ENCODE results near the gene CALU.

Gene CALU

DNA sequence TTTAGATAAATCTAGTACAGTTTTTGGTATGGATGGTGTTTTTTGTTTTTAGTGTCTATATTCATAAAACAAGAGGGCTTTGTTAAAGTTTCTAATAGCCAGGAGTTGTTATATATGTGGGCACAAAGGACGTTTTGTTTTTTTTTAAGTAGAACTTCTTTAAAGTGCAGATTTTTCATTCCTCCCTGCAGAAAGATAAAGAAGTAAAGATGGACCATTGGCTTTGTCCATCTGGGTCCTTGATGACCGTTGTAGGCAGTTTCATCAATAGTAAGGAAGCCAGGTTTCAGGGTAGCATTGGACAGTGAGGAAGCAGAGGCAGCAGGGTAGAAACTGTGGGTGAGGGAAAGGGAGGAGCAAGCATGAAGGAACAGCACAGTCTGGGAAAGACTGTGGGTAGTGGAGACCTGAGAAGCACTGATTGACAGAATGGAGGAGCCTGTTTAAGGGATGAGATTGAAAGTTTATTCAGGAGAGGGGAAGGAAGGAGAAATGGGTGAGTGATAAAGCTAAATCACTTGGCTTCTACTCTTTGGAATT, 5.3 kb downstream of the CALU start:
- H3K9ac ChIP-seq = no peak overlapping the region
- H3K4me2 ChIP-seq = no peak overlapping the region
- H3K4me1 ChIP-seq = peaks cover 25% of the 10 kb centered on the region
- no peak overlapping the region for H3K27ac ChIP-seq
- no peak overlapping the region for H3K4me3 ChIP-seq
- H3K36me3 ChIP-seq = peaks cover 48% of the 10 kb centered on the region
- H3K9me3 ChIP-seq = no peaks in the 10 kb centered on the region
- H4K20me1 ChIP-seq = peaks cover 87% of the 10 kb centered on the region
- no peak for TF ChIP-seq Cebpa-rat (IDR thresholded peaks at IDR 0.05)
- no peaks in the 10 kb centered on the region for H3K27me3 ChIP-seq

- Histone ChIP-seq H3K4me2 (no peak overlapping the region), H3K9ac (no peak overlapping the region), H3K27me3 (no peaks in the 10 kb centered on the region), H3K36me3 (peaks cover 60% of the 10 kb centered on the region), H3K9me3 (no peaks in the 10 kb centered on the region), H4K20me1 (peaks cover 75% of the 10 kb centered on the region), H3K4me1 (peaks cover 16% of the 10 kb centered on the region), H3K4me3 (no peak overlapping the region), H3K27ac (no peak overlapping the region)
- no peak for TF ChIP-seq Cebpa-rat (IDR thresholded peaks at IDR 0.05)
Measured at GRCh38 chr7:128745706-128746105, 6.5 kb downstream of the CALU start.

- no peak for TF ChIP-seq Cebpa-rat (IDR thresholded peaks at IDR 0.05)
- Histone ChIP-seq H3K27ac (no peak overlapping the region), H3K4me1 (no peaks in the 10 kb centered on the region), H4K20me1 (peaks cover 57% of the 10 kb centered on the region), H3K9ac (no peak overlapping the region), H3K27me3 (no peaks in the 10 kb centered on the region), H3K4me3 (no peak overlapping the region), H3K36me3 (peaks cover 78% of the 10 kb centered on the region), H3K9me3 (no peaks in the 10 kb centered on the region), H3K4me2 (no peak overlapping the region)
Measured at GRCh38 chr7:128747327-128748079, 8.3 kb downstream of the CALU start.

DNA sequence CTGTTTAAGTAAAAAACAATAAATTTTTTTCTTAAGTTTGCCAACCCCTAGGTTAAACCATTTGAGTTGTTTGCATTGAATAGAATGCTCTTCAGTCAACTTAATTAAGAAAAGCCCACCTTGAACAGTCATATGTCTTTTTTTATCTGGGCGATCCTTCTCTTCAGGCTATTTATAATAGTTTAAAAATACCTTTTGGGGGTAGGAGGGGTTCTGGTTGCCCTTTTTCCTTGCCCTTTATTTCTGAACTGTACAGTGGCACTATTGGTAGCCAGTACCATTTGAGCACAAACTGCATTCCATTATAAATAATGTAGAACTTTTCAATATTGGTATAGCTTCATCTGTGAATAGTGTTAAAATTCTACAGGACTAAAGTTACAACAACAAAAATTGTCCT, 13.1 kb downstream of the CALU start:
- H3K36me3 ChIP-seq = peaks cover 95% of the 10 kb centered on the region
- no peak overlapping the region for H3K9ac ChIP-seq
- no peak overlapping the region for H3K4me3 ChIP-seq
- H4K20me1 ChIP-seq = peaks cover 16% of the 10 kb centered on the region
- H3K4me2 ChIP-seq = no peak overlapping the region
- H3K27me3 ChIP-seq = no peaks in the 10 kb centered on the region
- no peak for TF ChIP-seq Cebpa-rat (IDR thresholded peaks at IDR 0.05)
- H3K27ac ChIP-seq = no peak overlapping the region
- no peaks in the 10 kb centered on the region for H3K9me3 ChIP-seq
- H3K4me1 ChIP-seq = no peaks in the 10 kb centered on the region

DNA sequence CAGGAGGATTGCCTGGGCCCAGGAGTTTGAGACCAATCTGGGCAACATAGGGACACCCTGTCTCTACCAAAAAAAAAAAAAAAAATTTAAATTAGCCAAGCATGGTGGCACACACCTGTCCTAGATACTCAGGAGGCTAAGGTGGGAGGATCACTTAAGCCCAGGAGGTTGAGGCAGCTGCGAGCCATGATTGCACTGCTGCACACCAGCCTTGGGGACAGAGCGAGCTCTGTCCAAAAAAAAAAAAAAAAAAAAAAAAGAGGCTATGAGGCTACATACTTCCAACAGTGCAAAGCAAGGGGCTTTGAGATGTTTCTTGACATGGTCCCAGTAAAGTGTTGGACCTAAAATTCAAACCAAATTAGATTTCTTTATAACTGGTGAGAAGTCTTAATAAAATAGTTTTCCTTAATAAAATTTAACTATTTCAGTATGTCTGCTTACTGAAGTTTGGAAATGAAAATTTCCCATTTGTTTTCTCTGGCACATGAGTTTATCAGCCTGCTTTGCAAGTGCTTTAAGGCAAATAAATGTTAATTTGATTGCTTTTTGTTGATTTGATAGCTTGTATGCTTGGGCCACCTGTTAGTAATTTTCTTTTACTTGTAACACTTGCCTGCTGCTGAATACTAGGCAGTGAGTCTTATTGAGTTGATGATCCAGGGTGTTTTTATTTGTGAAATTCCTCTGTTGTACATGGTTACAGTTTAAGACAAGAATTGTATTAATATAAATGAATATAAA, 16.1 kb downstream of the CALU start:
- Histone ChIP-seq H3K4me3 (no peak overlapping the region), H4K20me1 (peaks cover 6% of the 10 kb centered on the region; the same call in 1 of the 2 replicates), H3K9me3 (no peaks in the 10 kb centered on the region), H3K4me1 (no peaks in the 10 kb centered on the region), H3K36me3 (peaks cover 95% of the 10 kb centered on the region), H3K9ac (no peak overlapping the region), H3K4me2 (no peak overlapping the region), H3K27ac (no peak overlapping the region), H3K27me3 (no peaks in the 10 kb centered on the region)
- no peak for TF ChIP-seq Cebpa-rat (IDR thresholded peaks at IDR 0.05)

DNA sequence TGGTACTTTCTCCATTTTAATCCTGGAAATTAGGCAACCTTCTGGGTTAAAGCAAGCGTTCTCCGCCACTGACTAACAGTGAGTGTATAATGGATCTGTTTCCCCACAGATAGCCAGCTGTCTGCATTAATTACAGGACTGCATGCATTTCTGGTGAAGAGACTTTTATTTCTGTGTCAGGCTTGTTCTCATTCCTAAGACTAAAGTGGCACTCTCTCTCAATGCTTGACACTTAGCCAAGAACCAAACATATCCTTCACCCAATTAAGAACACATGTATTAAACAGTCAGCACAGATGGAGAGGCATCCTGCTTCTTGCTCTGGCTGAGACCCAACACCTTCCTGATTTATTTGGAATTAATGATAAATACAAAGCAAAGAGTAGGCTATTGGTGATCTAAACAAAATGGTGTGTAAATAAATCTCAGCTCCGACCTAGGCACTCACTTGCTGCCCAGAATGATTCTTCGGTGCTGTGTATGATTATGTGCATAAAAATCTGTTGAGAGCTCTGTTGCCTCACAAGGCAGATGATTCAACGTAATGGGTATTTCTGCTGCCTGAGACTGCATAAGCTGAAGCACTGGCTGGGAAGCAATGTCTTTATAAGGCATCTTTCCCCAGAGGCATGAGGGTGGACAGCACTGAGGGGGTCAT, 16.8 kb downstream of the CALU start:
- Histone ChIP-seq H3K9me3 (no peaks in the 10 kb centered on the region), H3K27me3 (no peaks in the 10 kb centered on the region), H3K4me1 (no peaks in the 10 kb centered on the region), H3K36me3 (peaks cover 96% of the 10 kb centered on the region), H3K9ac (no peak overlapping the region), H4K20me1 (peaks cover 6% of the 10 kb centered on the region; the same call in 1 of the 2 replicates), H3K27ac (no peak overlapping the region), H3K4me2 (no peak overlapping the region), H3K4me3 (no peak overlapping the region)
- TF ChIP-seq Cebpa-rat (IDR thresholded peaks at IDR 0.05) = no peak

GRCh38 chr7:128757203-128757602, 18.0 kb downstream of the CALU start:
- Histone ChIP-seq H3K4me2 (no peak overlapping the region), H3K4me3 (no peak overlapping the region), H3K27ac (no peak overlapping the region), H3K27me3 (no peaks in the 10 kb centered on the region), H4K20me1 (peaks cover 6% of the 10 kb centered on the region; the same call in 1 of the 2 replicates), H3K9me3 (no peaks in the 10 kb centered on the region), H3K4me1 (no peaks in the 10 kb centered on the region), H3K9ac (no peak overlapping the region), H3K36me3 (peaks cover 96% of the 10 kb centered on the region)
- no peak for TF ChIP-seq Cebpa-rat (IDR thresholded peaks at IDR 0.05)

- Histone ChIP-seq H3K36me3 (peaks cover 97% of the 10 kb centered on the region), H3K9ac (no peak overlapping the region), H3K27ac (no peak overlapping the region), H3K27me3 (no peaks in the 10 kb centered on the region), H3K4me1 (no peaks in the 10 kb centered on the region), H3K4me3 (no peak overlapping the region), H3K4me2 (no peak overlapping the region), H3K9me3 (no peaks in the 10 kb centered on the region), H4K20me1 (peaks cover 6% of the 10 kb centered on the region; the same call in 1 of the 2 replicates)
- no peak for TF ChIP-seq Cebpa-rat (IDR thresholded peaks at IDR 0.05)
Measured at GRCh38 chr7:128758553-128758952, 19.4 kb downstream of the CALU start.

GRCh38 chr7:128759242-128759641, 20.1 kb downstream of the CALU start:
- Histone ChIP-seq H3K27ac (no peak overlapping the region), H3K4me3 (no peak overlapping the region), H3K4me1 (no peaks in the 10 kb centered on the region), H3K9ac (no peak overlapping the region), H3K9me3 (no peaks in the 10 kb centered on the region), H3K27me3 (no peaks in the 10 kb centered on the region), H3K4me2 (no peak overlapping the region), H3K36me3 (peaks cover 98% of the 10 kb centered on the region), H4K20me1 (peaks cover 6% of the 10 kb centered on the region; the same call in 1 of the 2 replicates)
- TF ChIP-seq Cebpa-rat (IDR thresholded peaks at IDR 0.05) = no peak
